Right lobe of liver (tissue), 4 donors: ENCODE data around the gene EEF2K.

ENCODE experiments used
- CTCF ChIP-seq, 4 donors: fragments of 200-600 bp in 3 of 4; fragments of 450-650 bp in 1 of 4; IDR thresholded peaks; one replicate each; pipeline versions ENCODE4 v1.5.1 to v1.8.0; 2016 to 2022; ENCODE audit warnings: antibody characterized with exemption in 4 of 4, mild to moderate bottlenecking in 2 of 4
- POLR2A ChIP-seq: fragments of 450-650 bp; IDR thresholded peaks from one replicate; pipeline ENCODE4 v1.6.1; 2017; ENCODE audit warnings: antibody characterized with exemption, mild to moderate bottlenecking
- donor health status: DM: no; HTN: no; CAD: no.
- donor health status: DM: no; HTN: no; CAD: no.
- donor health status: DM: no; HTN: yes; CAD: no.

GRCh38 chr16:22210285-22210684 lies 4.2 kb downstream of the EEF2K start:
- TF ChIP-seq CTCF (IDR thresholded peaks at IDR 0.05), result no peak
- TF ChIP-seq POLR2A, result no peak
